ENCODE results near the gene ACOT12. TPM values are rescaled to one million over a fixed set of nuclear protein-coding genes. Genes with fewer than 3 reads are reported as not detected.

Gene ACOT12
- total and polyA plus RNA-seq, 2 experiments from 2014 or later: 0.15 TPM; not detected in 1

DNA sequence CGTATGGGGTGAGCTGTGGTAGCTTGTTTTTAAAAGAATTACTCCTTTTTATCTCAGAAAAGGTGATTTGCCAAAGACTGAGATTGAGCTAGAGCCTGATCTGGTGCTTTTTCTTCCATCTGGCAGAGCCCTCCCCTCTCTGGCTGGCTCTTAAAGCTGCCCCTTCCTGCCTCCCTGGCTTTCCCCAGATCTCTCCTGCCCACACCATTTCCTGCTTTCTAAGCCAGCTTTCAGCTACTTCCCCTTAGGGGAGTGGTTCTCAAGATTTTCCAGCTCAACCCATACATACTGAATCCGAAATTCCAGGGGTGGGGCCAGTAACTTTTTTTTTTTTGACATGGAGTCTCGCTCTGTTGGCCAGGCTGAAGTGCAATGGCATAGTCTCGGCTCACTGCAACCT lies 4.8 kb upstream of the ACOT12 start:
- no peak overlapping the region for H3K4me3 ChIP-seq
- no peaks in the 10 kb centered on the region for H3K79me2 ChIP-seq (replicated peaks; ENCODE audit: insufficient read depth)
- no peaks in the 10 kb centered on the region for H3K9me2 ChIP-seq (ENCODE audit: insufficient read depth)
- Mint-ChIP-seq H3K36me3 (ENCODE audit: low read depth) (no peaks in the 10 kb centered on the region), H3K27ac (no peak overlapping the region; the same call in 1 of the 2 replicates), H3K4me3 (no peak overlapping the region), H3K4me1 (no peaks in the 10 kb centered on the region), H3K9me3 (no peaks in the 10 kb centered on the region; the same call in 2 of the 3 replicates), H3K27me3 (ENCODE audit: insufficient read depth, low read depth, poor library complexity) (peaks cover 2% of the 10 kb centered on the region)
- H3K4me1 ChIP-seq (ENCODE audit: insufficient read depth): no peaks in the 10 kb centered on the region
- 0 out of 2 replicates have a peak, but pooled peaks cover 4% of the 10 kb centered on the region for H3F3A ChIP-seq (replicated peaks; ENCODE audit: low read depth)
- ATAC-seq: no peak
- H3K36me3 ChIP-seq (ENCODE audit: insufficient read depth): no peaks in the 10 kb centered on the region
- H2AFZ ChIP-seq: no peak overlapping the region; the same call in 1 of the 2 replicates
- DNase-seq (ENCODE audit: low spot score): no peak
- peaks cover 9% of the 10 kb centered on the region; the same call in 1 of the 2 replicates for H3K27me3 ChIP-seq (ENCODE audit: insufficient read depth)
- no peak overlapping the region for H3K27ac ChIP-seq (ENCODE audit: low read depth)
- no peak overlapping the region for H3K4me2 ChIP-seq
- TF ChIP-seq CREB1 (CRISPR knock-in tag; IDR thresholded peaks at IDR 0.05; ENCODE audit: low read depth) (no peak), EZH2 (IDR thresholded peaks at IDR 0.05; ENCODE audit: low read depth, unreplicated experiment) (no peak), NANOG (IDR thresholded peaks at IDR 0.05; ENCODE audit: borderline replicate concordance) (no peak), POLR2AphosphoS5 (IDR thresholded peaks at IDR 0.05; ENCODE audit: low read depth) (no peak), STAT1 (IDR thresholded peaks at IDR 0.05; ENCODE audit: unreplicated experiment) (no peak), EZH2phosphoT487 (IDR thresholded peaks at IDR 0.05; ENCODE audit: unreplicated experiment) (no peak), ZNF114 (CRISPR knock-in tag; IDR thresholded peaks at IDR 0.05) (no peak)
- H4K20me1 ChIP-seq (replicated peaks; ENCODE audit: insufficient read depth): no peaks in the 10 kb centered on the region

DNA sequence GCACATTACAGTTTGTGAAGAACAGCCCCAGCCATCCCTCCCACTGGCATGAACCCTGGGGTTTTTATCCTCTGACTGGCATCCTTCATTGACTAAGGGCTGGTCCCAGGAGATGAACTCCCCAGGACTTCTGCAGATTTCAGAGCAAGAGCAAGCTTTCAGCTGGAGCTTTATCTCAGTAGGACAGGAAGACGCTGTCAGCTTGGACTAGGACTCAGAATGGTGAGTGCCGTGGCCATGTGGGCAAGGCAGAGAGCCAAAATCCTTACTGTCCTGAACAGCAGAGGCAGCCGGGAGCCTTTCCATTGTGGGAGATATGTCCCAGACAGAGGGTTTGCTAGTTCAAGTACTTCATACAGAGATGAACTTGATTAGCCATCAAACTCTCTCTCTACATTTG lies 3.2 kb upstream of the ACOT12 start:
- Mint-ChIP-seq H3K4me1 (no peaks in the 10 kb centered on the region), H3K4me3 (no peak overlapping the region), H3K27ac (no peak overlapping the region), H3K9me3 (no peaks in the 10 kb centered on the region; the same call in 2 of the 3 replicates), H3K27me3 (ENCODE audit: insufficient read depth, low read depth, poor library complexity) (peaks cover 8% of the 10 kb centered on the region), H3K36me3 (ENCODE audit: low read depth) (no peaks in the 10 kb centered on the region)
- peaks cover 24% of the 10 kb centered on the region for H3K27me3 ChIP-seq (ENCODE audit: insufficient read depth)
- H3K36me3 ChIP-seq (ENCODE audit: insufficient read depth): no peaks in the 10 kb centered on the region
- no peak overlapping the region for H3K4me3 ChIP-seq
- H3K27ac ChIP-seq (ENCODE audit: low read depth): no peak overlapping the region
- DNase-seq (ENCODE audit: low spot score) (no peak), ATAC-seq (no peak)
- 0 out of 2 replicates have a peak, but pooled peaks cover 4% of the 10 kb centered on the region for H3F3A ChIP-seq (replicated peaks; ENCODE audit: low read depth)
- no peak overlapping the region for H3K4me2 ChIP-seq
- no peaks in the 10 kb centered on the region for H3K9me2 ChIP-seq (ENCODE audit: insufficient read depth)
- H3K79me2 ChIP-seq (replicated peaks; ENCODE audit: insufficient read depth): no peaks in the 10 kb centered on the region
- no peaks in the 10 kb centered on the region for H4K20me1 ChIP-seq (replicated peaks; ENCODE audit: insufficient read depth)
- peak overlapping the region; percentile 78; the same call in 1 of the 2 replicates for H2AFZ ChIP-seq
- no peaks in the 10 kb centered on the region for H3K4me1 ChIP-seq (ENCODE audit: insufficient read depth)
- TF ChIP-seq, protein P1, sequence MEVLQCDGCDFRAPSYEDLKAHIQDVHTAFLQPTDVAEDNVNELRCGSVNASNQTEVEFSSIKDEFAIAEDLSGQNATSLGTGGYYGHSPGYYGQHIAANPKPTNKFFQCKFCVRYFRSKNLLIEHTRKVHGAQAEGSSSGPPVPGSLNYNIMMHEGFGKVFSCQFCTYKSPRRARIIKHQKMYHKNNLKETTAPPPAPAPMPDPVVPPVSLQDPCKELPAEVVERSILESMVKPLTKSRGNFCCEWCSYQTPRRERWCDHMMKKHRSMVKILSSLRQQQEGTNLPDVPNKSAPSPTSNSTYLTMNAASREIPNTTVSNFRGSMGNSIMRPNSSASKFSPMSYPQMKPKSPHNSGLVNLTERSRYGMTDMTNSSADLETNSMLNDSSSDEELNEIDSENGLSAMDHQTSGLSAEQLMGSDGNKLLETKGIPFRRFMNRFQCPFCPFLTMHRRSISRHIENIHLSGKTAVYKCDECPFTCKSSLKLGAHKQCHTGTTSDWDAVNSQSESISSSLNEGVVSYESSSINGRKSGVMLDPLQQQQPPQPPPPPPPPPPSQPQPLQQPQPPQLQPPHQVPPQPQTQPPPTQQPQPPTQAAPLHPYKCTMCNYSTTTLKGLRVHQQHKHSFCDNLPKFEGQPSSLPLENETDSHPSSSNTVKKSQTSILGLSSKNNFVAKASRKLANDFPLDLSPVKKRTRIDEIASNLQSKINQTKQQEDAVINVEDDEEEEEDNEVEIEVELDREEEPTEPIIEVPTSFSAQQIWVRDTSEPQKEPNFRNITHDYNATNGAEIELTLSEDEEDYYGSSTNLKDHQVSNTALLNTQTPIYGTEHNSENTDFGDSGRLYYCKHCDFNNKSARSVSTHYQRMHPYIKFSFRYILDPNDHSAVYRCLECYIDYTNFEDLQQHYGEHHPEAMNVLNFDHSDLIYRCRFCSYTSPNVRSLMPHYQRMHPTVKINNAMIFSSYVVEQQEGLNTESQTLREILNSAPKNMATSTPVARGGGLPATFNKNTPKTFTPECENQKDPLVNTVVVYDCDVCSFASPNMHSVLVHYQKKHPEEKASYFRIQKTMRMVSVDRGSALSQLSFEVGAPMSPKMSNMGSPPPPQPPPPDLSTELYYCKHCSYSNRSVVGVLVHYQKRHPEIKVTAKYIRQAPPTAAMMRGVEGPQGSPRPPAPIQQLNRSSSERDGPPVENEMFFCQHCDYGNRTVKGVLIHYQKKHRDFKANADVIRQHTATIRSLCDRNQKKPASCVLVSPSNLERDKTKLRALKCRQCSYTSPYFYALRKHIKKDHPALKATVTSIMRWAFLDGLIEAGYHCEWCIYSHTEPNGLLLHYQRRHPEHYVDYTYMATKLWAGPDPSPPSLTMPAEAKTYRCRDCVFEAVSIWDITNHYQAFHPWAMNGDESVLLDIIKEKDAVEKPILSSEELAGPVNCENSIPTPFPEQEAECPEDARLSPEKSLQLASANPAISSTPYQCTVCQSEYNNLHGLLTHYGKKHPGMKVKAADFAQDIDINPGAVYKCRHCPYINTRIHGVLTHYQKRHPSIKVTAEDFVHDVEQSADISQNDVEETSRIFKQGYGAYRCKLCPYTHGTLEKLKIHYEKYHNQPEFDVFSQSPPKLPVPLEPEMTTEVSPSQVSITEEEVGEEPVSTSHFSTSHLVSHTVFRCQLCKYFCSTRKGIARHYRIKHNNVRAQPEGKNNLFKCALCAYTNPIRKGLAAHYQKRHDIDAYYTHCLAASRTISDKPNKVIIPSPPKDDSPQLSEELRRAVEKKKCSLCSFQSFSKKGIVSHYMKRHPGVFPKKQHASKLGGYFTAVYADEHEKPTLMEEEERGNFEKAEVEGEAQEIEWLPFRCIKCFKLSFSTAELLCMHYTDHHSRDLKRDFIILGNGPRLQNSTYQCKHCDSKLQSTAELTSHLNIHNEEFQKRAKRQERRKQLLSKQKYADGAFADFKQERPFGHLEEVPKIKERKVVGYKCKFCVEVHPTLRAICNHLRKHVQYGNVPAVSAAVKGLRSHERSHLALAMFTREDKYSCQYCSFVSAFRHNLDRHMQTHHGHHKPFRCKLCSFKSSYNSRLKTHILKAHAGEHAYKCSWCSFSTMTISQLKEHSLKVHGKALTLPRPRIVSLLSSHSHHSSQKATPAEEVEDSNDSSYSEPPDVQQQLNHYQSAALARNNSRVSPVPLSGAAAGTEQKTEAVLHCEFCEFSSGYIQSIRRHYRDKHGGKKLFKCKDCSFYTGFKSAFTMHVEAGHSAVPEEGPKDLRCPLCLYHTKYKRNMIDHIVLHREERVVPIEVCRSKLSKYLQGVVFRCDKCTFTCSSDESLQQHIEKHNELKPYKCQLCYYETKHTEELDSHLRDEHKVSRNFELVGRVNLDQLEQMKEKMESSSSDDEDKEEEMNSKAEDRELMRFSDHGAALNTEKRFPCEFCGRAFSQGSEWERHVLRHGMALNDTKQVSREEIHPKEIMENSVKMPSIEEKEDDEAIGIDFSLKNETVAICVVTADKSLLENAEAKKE (CRISPR knock-in tag; IDR thresholded peaks at IDR 0.05): no peak
- TF ChIP-seq POLR2AphosphoS5 (IDR thresholded peaks at IDR 0.05; ENCODE audit: low read depth) (no peak), NANOG (IDR thresholded peaks at IDR 0.05; ENCODE audit: borderline replicate concordance) (no peak), JUNB (IDR thresholded peaks at IDR 0.05; ENCODE audit: unreplicated experiment) (no peak), EZH2phosphoT487 (IDR thresholded peaks at IDR 0.05; ENCODE audit: unreplicated experiment) (no peak), ZNF331 (CRISPR knock-in tag; IDR thresholded peaks at IDR 0.05; ENCODE audit: low read depth) (no peak)
- TF ChIP-seq, protein P2, sequence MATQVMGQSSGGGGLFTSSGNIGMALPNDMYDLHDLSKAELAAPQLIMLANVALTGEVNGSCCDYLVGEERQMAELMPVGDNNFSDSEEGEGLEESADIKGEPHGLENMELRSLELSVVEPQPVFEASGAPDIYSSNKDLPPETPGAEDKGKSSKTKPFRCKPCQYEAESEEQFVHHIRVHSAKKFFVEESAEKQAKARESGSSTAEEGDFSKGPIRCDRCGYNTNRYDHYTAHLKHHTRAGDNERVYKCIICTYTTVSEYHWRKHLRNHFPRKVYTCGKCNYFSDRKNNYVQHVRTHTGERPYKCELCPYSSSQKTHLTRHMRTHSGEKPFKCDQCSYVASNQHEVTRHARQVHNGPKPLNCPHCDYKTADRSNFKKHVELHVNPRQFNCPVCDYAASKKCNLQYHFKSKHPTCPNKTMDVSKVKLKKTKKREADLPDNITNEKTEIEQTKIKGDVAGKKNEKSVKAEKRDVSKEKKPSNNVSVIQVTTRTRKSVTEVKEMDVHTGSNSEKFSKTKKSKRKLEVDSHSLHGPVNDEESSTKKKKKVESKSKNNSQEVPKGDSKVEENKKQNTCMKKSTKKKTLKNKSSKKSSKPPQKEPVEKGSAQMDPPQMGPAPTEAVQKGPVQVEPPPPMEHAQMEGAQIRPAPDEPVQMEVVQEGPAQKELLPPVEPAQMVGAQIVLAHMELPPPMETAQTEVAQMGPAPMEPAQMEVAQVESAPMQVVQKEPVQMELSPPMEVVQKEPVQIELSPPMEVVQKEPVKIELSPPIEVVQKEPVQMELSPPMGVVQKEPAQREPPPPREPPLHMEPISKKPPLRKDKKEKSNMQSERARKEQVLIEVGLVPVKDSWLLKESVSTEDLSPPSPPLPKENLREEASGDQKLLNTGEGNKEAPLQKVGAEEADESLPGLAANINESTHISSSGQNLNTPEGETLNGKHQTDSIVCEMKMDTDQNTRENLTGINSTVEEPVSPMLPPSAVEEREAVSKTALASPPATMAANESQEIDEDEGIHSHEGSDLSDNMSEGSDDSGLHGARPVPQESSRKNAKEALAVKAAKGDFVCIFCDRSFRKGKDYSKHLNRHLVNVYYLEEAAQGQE (IDR thresholded peaks at IDR 0.05; ENCODE audit: unreplicated experiment): no peak
- TF ChIP-seq, protein P3, sequence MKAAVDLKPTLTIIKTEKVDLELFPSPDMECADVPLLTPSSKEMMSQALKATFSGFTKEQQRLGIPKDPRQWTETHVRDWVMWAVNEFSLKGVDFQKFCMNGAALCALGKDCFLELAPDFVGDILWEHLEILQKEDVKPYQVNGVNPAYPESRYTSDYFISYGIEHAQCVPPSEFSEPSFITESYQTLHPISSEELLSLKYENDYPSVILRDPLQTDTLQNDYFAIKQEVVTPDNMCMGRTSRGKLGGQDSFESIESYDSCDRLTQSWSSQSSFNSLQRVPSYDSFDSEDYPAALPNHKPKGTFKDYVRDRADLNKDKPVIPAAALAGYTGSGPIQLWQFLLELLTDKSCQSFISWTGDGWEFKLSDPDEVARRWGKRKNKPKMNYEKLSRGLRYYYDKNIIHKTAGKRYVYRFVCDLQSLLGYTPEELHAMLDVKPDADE (IDR thresholded peaks at IDR 0.05): no peak

Measured in GM23338 (cell line).